ENCODE results near the gene PPP2R1A.
"Not testable (repeated sequence)": the region's sequence is repeated elsewhere in the genome, so short reads cannot be mapped to it uniquely, and the experiment has no call there.

The PPP2R1A gene

GRCh38 chr19:52190487-52191293, 838 bp downstream of the PPP2R1A start:
- DNase-seq (ENCODE audit: low read depth) = no peak
- TF ChIP-seq CTCF (conservative IDR thresholded peaks at IDR 0.05; ENCODE audit: low read depth, low read length) = no peak
- peak overlapping the region; percentile 93 for H3K4me3 ChIP-seq (ENCODE audit: low read length)

- H3K4me3 ChIP-seq (ENCODE audit: low read length) = peak overlapping the region; percentile 93
- DNase-seq (ENCODE audit: low read depth) = no peak
- TF ChIP-seq CTCF (conservative IDR thresholded peaks at IDR 0.05; ENCODE audit: low read depth, low read length) = no peak
These were observed 1.5 kb downstream of the PPP2R1A start for GRCh38 chr19:52191389-52191788.

GRCh38 chr19:52191951-52192350, 2.1 kb downstream of the PPP2R1A start:
- H3K4me3 ChIP-seq (ENCODE audit: low read length) = peak overlapping the region; percentile 93
- TF ChIP-seq CTCF (conservative IDR thresholded peaks at IDR 0.05; ENCODE audit: low read depth, low read length) = no peak
- DNase-seq (ENCODE audit: low read depth) = no peak

GRCh38 chr19:52196256-52196967, 6.6 kb downstream of the PPP2R1A start:
- DNase-seq (ENCODE audit: low read depth) = no peak
- no peak for TF ChIP-seq CTCF (conservative IDR thresholded peaks at IDR 0.05; ENCODE audit: low read depth, low read length)
- H3K4me3 ChIP-seq (ENCODE audit: low read length) = no peak overlapping the region

- DNase-seq (ENCODE audit: low read depth) = no peak
- no peak overlapping the region for H3K4me3 ChIP-seq (ENCODE audit: low read length)
- no peak for TF ChIP-seq CTCF (conservative IDR thresholded peaks at IDR 0.05; ENCODE audit: low read depth, low read length)
These were observed 8.1 kb downstream of the PPP2R1A start for GRCh38 chr19:52197964-52198363.

GRCh38 chr19:52198678-52199077, 8.8 kb downstream of the PPP2R1A start:
- DNase-seq (ENCODE audit: low read depth) = no peak
- TF ChIP-seq CTCF (conservative IDR thresholded peaks at IDR 0.05; ENCODE audit: low read depth, low read length) = no peak
- H3K4me3 ChIP-seq (ENCODE audit: low read length) = no peak overlapping the region

GRCh38 chr19:52200044-52200443, 10.2 kb downstream of the PPP2R1A start:
- no peak for DNase-seq (ENCODE audit: low read depth)
- no peak overlapping the region for H3K4me3 ChIP-seq (ENCODE audit: low read length)
- no peak for TF ChIP-seq CTCF (conservative IDR thresholded peaks at IDR 0.05; ENCODE audit: low read depth, low read length)

GRCh38 chr19:52200755-52201391, 11.0 kb downstream of the PPP2R1A start:
- not testable (repeated sequence) for DNase-seq (ENCODE audit: low read depth); H3K4me3 ChIP-seq (ENCODE audit: low read length)

Measured in retinal pigment epithelial cell (primary cell).